Measurements from ENCODE around the gene EGFL8.

Gene EGFL8

DNA sequence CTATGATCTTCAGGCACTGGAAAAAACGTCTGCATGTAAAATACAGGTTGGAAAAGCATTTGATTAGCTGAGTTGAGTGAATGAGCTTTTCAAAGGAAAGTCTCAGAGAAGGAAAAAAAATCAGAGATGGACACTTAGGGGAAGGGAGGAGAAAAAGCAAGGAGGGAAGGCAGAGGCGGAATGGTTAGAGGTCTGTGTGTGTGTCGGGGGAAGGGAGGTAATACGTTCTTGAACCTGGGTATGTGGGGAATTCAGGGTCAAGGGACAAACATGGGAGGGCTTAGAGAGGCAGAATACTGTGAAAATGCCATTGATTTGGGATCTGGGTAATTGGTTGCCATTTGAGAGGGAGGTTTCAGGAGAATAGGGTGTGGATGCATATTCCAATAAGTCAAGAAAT, 17.7 kb upstream of the EGFL8 start:
- DNase-seq (ENCODE audit: low read depth), result no peak

- DNase-seq (ENCODE audit: low read depth), result no peak
Observed at GRCh38 chr6:32147401-32148132, 16.8 kb upstream of the EGFL8 start.

- peak; percentile 53 for DNase-seq (ENCODE audit: low read depth)
Observed at GRCh38 chr6:32148289-32149091, 15.9 kb upstream of the EGFL8 start.

DNA sequence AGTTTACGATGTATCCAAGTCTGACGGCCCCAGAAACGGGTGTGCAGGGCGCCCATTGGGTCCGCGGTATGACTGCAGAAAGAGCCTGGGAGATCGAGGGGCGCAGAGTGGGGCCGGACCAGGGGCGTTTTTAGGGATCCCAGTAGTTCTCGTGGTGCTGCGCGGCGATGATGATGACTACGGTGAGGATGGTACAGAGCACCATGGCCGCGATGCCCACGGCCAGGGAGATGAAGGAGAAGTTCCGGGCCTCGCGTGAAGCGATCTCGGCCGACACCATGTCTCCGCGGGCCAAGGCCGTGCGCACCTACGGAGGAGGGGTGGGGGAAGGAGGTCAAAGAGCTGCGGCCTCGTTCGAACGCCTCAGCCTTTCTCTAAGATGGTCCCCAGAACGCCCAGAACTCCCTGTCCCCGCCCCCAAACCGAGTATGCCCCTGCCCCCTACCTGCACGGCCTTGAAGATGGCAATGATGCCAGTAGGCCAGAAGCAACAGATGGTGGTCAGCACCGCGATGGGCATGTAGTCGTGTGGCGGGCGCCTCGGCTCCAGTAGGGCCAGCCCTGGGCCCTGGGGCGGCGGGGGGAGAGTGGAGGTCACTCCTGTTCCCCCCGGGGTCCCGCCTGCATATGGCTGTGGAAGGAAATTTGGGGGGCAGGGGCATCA, 15.2 kb upstream of the EGFL8 start:
- DNase-seq (ENCODE audit: low read depth), result no peak

GRCh38 chr6:32149932-32150870, 14.2 kb upstream of the EGFL8 start:
- DNase-seq (ENCODE audit: low read depth), result no peak

GRCh38 chr6:32151181-32151862, 13.1 kb upstream of the EGFL8 start:
- DNase-seq (ENCODE audit: low read depth), result no peak

DNA sequence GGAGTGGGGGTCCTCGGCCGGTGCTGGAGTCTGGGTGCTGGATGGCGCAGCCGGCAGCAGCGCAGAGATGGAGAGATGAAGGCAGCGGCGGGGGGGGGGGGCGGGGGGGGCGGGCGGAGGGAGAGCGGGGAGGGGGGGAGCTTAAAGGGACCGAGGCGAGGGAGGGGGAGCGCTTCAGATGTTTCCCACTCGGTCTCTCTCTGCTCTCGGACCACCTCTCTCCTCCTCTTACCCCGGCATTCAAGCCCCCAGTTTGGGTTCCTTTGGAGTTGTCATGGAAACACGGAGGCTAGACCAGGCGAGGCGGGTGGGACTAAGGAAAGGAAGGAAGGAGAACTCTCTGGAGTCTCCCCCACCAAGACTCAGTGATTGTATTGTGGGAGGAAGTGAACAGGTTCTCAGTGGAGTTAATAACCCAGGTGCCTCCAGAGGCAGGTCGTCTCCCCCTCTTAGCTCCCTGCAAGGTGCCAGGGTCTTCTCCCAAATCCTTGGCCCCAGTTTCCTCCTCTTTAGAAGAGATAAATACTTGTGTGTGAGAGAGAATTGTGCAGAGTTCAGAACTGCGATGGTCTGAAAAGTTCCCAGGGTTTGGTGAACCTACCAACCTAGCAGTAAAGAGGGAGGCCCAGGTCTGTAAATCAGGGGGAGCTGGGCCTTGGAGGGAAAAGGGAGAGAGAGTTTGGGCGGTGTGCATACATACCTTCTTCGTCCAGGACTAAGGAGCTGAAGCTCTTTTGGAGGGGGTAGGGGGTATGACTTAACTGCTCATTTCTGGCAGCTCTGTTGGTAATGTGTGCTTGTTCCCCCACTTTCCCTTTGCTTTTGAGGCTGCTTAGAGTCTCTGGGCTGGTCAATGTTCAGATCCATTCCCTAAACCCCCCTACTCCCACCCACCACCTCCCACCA, 12.3 kb upstream of the EGFL8 start, which contains the start of gene PRRT1:
PRRT1 (minus strand) TSS at position 77 of the 906 bp plus-strand sequence. CDS start 112 bp downstream, outside the sequence.
- no peak for DNase-seq (ENCODE audit: low read depth)

- DNase-seq (ENCODE audit: low read depth), result no peak
Observed at GRCh38 chr6:32152769-32153563, 11.4 kb upstream of the EGFL8 start.

GRCh38 chr6:32153564-32154513, 10.6 kb upstream of the EGFL8 start, which contains the start of gene PPT2:
PPT2 (plus strand) TSS chr6:32154141; CDS start chr6:32154595, 454 bp downstream.
- DNase-seq (ENCODE audit: low read depth), result peak; percentile 50

- DNase-seq (ENCODE audit: low read depth), result peak; percentile 40
Observed at GRCh38 chr6:32154514-32155161, 9.8 kb upstream of the EGFL8 start.

DNA sequence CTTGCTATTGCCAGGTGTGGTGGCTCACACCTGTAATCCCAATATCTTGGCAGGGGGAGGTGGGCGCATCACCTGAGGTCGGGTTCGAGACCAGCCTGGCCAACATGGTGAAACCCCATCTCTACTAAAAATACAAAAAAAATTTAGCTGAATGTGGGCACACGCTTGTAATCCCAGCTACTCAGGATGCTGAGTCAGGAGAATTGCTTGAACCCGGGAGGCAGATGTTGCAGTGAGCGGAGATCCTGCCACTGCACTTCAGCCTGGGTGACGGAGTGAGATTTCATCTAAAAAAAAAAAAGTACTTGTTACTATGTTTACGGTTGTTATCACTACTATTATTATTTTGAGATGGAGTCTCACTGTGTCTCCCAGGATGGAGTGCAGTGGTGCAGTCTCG, 7.5 kb upstream of the EGFL8 start:
- DNase-seq (ENCODE audit: low read depth), result no peak

DNA sequence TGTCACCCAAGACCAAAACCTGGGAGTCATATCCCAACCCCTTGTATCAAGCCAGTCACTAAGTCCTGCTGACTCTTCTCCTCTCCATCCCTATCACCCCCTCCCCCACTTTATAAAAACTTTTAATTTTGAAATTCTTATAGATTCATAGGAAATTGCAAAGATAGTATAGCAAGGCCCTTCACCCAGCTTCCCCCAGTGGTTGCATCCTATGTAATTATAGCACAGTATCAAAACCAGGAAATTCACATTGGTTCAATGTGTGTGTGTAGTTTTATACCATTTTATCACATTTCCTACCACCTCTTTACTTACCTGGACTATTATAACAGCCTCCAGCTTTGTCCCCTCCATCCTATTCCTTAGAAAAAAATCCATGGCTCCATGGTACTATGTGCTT, 6.3 kb upstream of the EGFL8 start:
- DNase-seq (ENCODE audit: low read depth), result no peak

DNA sequence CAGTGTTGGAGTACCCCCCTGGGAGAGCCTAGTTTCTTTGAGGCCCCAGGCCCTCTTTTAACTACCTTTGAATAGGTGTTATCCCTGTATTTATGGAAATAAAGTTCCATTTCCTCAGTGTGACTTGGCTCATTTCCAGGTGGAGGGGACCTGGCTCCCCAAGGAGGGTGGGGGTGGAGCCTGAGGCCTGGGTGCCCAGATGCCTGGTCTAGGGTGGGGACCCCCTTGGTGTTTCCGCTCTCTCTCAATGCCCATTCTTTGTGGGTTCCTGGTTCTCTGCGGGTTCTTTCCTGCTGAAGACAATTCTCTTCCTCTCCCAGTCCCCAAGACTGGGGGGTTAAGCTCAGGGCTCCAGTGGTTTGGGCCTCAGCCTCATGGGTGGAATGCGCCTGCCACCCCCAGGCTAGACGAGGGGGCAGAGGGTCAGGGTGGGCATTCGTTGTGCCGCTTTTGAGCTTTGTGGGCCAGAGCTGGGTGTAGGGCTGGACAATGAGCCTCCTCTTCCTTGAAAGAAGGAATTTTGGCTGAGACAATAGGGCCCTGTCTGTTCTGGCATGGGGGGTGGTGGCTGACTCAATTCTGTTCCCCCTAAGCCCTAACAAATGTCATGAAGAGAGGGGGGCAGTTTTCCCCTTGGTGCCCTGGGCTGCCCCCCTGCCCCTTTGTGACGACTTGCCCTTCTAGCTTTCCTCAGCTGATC, 686 bp upstream of the EGFL8 start:
- no peak for DNase-seq (ENCODE audit: low read depth)

DNA sequence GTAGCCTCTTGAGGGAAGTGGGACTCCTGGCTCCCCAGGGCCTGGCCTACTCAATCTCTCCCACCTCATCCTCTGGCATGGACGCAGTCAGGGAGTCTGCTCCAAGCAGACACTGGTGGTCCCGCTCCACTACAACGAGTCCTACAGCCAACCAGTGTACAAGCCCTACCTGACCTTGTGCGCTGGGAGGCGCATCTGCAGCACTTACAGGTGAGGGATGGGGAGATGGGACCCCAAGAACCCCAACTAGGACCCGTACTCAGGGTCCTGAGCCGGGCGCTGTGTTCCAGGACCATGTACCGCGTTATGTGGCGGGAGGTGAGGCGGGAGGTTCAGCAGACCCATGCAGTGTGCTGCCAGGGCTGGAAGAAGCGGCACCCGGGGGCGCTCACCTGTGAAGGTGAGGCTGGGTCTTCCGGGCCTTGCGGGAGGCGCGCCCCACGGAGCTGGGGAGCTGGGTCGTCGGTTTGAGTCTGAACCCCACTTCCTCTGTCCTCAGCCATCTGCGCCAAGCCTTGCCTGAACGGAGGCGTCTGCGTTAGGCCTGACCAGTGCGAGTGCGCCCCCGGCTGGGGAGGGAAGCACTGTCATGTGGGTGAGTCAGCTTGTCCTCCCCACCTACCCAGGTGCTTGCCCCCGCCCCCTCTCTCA, 2.1 kb downstream of the EGFL8 start:
- no peak for DNase-seq (ENCODE audit: low read depth)

- no peak for DNase-seq (ENCODE audit: low read depth)
Observed at GRCh38 chr6:32167154-32167760, 2.9 kb downstream of the EGFL8 start.

DNA sequence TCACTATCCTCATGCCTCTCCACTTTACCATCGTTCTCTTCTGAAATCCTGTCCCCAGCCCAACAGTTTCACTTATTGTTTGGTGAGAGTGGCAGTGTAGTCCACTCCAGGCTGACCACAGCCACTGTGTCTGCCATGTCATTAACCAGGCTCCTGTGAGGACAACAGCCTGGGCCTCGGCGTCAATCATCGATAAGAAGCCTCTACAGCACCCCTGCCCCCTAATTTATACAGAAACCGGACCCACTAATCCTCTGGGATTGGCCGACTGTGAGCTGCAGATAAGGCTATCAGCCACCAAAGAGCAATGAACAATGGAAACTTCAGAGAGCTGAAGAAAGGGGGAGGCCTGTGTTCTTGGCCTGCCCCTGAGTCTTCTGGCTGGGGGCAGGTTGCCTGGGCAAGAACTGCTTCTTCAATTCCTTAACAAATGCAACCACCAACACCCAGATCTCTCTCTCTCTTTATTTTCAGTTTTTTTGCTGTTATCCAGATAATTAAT, 3.4 kb downstream of the EGFL8 start:
- DNase-seq (ENCODE audit: low read depth), result no peak

Data from activated T-helper 9 cell treated with anti-CD3 and anti-CD28 coated beads, Interleukin-2, amount 50 U/mL, for 16 hours (primary cell).